Measurements from ENCODE around the gene PITPNB. TPM values are rescaled to one million over a fixed set of nuclear protein-coding genes. Genes with fewer than 3 reads are reported as not detected.
A peak's percentile ranks its signal among the peaks of the same experiment; 100 is the strongest.

PITPNB gene
- total RNA-seq, 1 donor from 2014 or later: 72.5 TPM

GRCh38 chr22:27848005-27848404 is 71.1 kb downstream of the PITPNB start:
- DNase-seq (ENCODE audit: low spot score): no peak
- peak overlapping the region; percentile 50 for H3K4me3 Mint-ChIP-seq (ENCODE audit: unreplicated experiment)
- peaks cover 3% of the 10 kb centered on the region for H3K27me3 Mint-ChIP-seq (ENCODE audit: unreplicated experiment)
- H3K4me1 Mint-ChIP-seq (ENCODE audit: unreplicated experiment): peaks cover 44% of the 10 kb centered on the region
- H3K9me3 Mint-ChIP-seq (ENCODE audit: unreplicated experiment): no peaks in the 10 kb centered on the region
- TF ChIP-seq CTCF (IDR thresholded peaks at IDR 0.05; ENCODE audit: unreplicated experiment): no peak
- peaks cover 28% of the 10 kb centered on the region for H3K36me3 Mint-ChIP-seq (ENCODE audit: low read depth, unreplicated experiment)
- H3K27ac Mint-ChIP-seq (ENCODE audit: unreplicated experiment): no peak overlapping the region

GRCh38 chr22:27846910-27847309 is 72.1 kb downstream of the PITPNB start:
- Mint-ChIP-seq H3K4me3 (ENCODE audit: unreplicated experiment) (peak overlapping the region; percentile 32), H3K9me3 (ENCODE audit: unreplicated experiment) (no peaks in the 10 kb centered on the region), H3K27me3 (ENCODE audit: unreplicated experiment) (peaks cover 7% of the 10 kb centered on the region), H3K27ac (ENCODE audit: unreplicated experiment) (no peak overlapping the region), H3K36me3 (ENCODE audit: low read depth, unreplicated experiment) (peaks cover 28% of the 10 kb centered on the region), H3K4me1 (ENCODE audit: unreplicated experiment) (peaks cover 39% of the 10 kb centered on the region)
- no peak for TF ChIP-seq CTCF (IDR thresholded peaks at IDR 0.05; ENCODE audit: unreplicated experiment)
- no peak for DNase-seq (ENCODE audit: low spot score)

- TF ChIP-seq CTCF (IDR thresholded peaks at IDR 0.05; ENCODE audit: unreplicated experiment): no peak
- Mint-ChIP-seq H3K27me3 (ENCODE audit: unreplicated experiment) (peaks cover 7% of the 10 kb centered on the region), H3K4me1 (ENCODE audit: unreplicated experiment) (peaks cover 36% of the 10 kb centered on the region), H3K36me3 (ENCODE audit: low read depth, unreplicated experiment) (peaks cover 28% of the 10 kb centered on the region), H3K27ac (ENCODE audit: unreplicated experiment) (no peak overlapping the region), H3K4me3 (ENCODE audit: unreplicated experiment) (no peak overlapping the region), H3K9me3 (ENCODE audit: unreplicated experiment) (no peaks in the 10 kb centered on the region)
- DNase-seq (ENCODE audit: low spot score): no peak
Observed at GRCh38 chr22:27846248-27846757, 72.8 kb downstream of the PITPNB start.

GRCh38 chr22:27845644-27846043 is 73.4 kb downstream of the PITPNB start:
- no peak for TF ChIP-seq CTCF (IDR thresholded peaks at IDR 0.05; ENCODE audit: unreplicated experiment)
- Mint-ChIP-seq H3K4me3 (ENCODE audit: unreplicated experiment) (no peak overlapping the region), H3K9me3 (ENCODE audit: unreplicated experiment) (no peaks in the 10 kb centered on the region), H3K36me3 (ENCODE audit: low read depth, unreplicated experiment) (peaks cover 25% of the 10 kb centered on the region), H3K27ac (ENCODE audit: unreplicated experiment) (no peak overlapping the region), H3K4me1 (ENCODE audit: unreplicated experiment) (peaks cover 30% of the 10 kb centered on the region), H3K27me3 (ENCODE audit: unreplicated experiment) (peaks cover 7% of the 10 kb centered on the region)
- DNase-seq (ENCODE audit: low spot score): no peak

- no peak overlapping the region for H3K4me3 Mint-ChIP-seq (ENCODE audit: unreplicated experiment)
- peaks cover 22% of the 10 kb centered on the region for H3K36me3 Mint-ChIP-seq (ENCODE audit: low read depth, unreplicated experiment)
- no peak for DNase-seq (ENCODE audit: low spot score)
- H3K27me3 Mint-ChIP-seq (ENCODE audit: unreplicated experiment): peaks cover 7% of the 10 kb centered on the region
- H3K4me1 Mint-ChIP-seq (ENCODE audit: unreplicated experiment): peaks cover 24% of the 10 kb centered on the region
- no peak overlapping the region for H3K27ac Mint-ChIP-seq (ENCODE audit: unreplicated experiment)
- H3K9me3 Mint-ChIP-seq (ENCODE audit: unreplicated experiment): no peaks in the 10 kb centered on the region
- no peak for TF ChIP-seq CTCF (IDR thresholded peaks at IDR 0.05; ENCODE audit: unreplicated experiment)
Observed at GRCh38 chr22:27844656-27845591, 74.1 kb downstream of the PITPNB start.

Data from endothelial cell (in vitro differentiated cells).